SU-DHL-6 (cell line): ENCODE results near the gene HNRNPLL.
A peak's percentile ranks its signal among the peaks of the same experiment; 100 is the strongest.

ENCODE experiments used
- H2AFZ ChIP-seq: fragments of 200-600 bp; sonication (generic); 2 replicates; pipeline ENCODE4 v1.6.1; 2014; ENCODE audit warnings: low read depth, mild to moderate bottlenecking, moderate library complexity, mixed read lengths, antibody characterized with exemption, low read length; ENCODE audit not compliant: severe bottlenecking
- H3F3A ChIP-seq: fragments of 200-600 bp; shearing (Covaris generic); 2 replicates; pipeline ENCODE4 v1.6.0; 2016; ENCODE audit warnings: antibody characterized with exemption, mild to moderate bottlenecking; ENCODE audit not compliant: insufficient read depth
- H3K27ac ChIP-seq: fragments of 200-600 bp; sonication (generic); 2 replicates; pipeline ENCODE4 v1.5.1; 2016; ENCODE audit warnings: low read depth, mild to moderate bottlenecking, low read length, moderate library complexity, mixed read lengths
- H3K27me3 ChIP-seq: fragments of 200-600 bp; sonication (generic), shearing (Covaris generic); 2 replicates; pipeline ENCODE4 v1.6.0; 2014; ENCODE audit warnings: mild to moderate bottlenecking, low read length
- H3K36me3 ChIP-seq: fragments of 200-600 bp; sonication (generic); 2 replicates; pipeline ENCODE4 v1.6.1; 2014; ENCODE audit warnings: mild to moderate bottlenecking, low read length, mixed read lengths
- H3K4me2 ChIP-seq: fragments of 300-600, 200-600 bp; shearing (Covaris generic), sonication (generic); 2 replicates; pipeline ENCODE4 v1.6.0; 2014; ENCODE audit warnings: low read length, low read depth, mild to moderate bottlenecking; ENCODE audit not compliant: poor library complexity, severe bottlenecking
- H3K4me3 ChIP-seq: fragments of 200-600 bp; sonication (generic); 2 replicates; pipeline ENCODE4 v1.5.1; 2014; ENCODE audit warnings: antibody characterized with exemption, low read length, mild to moderate bottlenecking, mixed read lengths; ENCODE audit not compliant: insufficient read depth, poor library complexity, severe bottlenecking
- H3K79me2 ChIP-seq: fragments of 200-600 bp; sonication (generic); 2 replicates; pipeline ENCODE4 v1.6.1; 2014; ENCODE audit warnings: mild to moderate bottlenecking, low read length, moderate library complexity; ENCODE audit not compliant: insufficient read depth
- H3K9ac ChIP-seq: fragments of 200-600 bp; sonication (generic); 2 replicates; pipeline ENCODE4 v1.7.0; 2014; ENCODE audit warnings: mild to moderate bottlenecking, low read length
- H3K9me2 ChIP-seq: fragments of 200-600 bp; sonication (generic); replicated peaks from 2 replicates; pipeline ENCODE4 v1.6.1; 2014; ENCODE audit warnings: low read length; ENCODE audit not compliant: insufficient read depth
- H3K9me3 ChIP-seq: fragments of 200-600 bp; sonication (generic); 2 replicates; pipeline ENCODE4 v1.6.1; 2014; ENCODE audit warnings: low read length, mixed read lengths; ENCODE audit not compliant: insufficient read depth
- H4K20me1 ChIP-seq: fragments of 200-600 bp; sonication (generic); 2 replicates; pipeline ENCODE4 v1.6.1; 2014; ENCODE audit warnings: low read depth, mild to moderate bottlenecking, antibody characterized with exemption, low read length, moderate library complexity, mixed read lengths
- CTCF ChIP-seq: fragments of 200-600 bp; sonication (generic); IDR thresholded peaks from one replicate; pipeline ENCODE4 v1.5.1; 2017; ENCODE audit warnings: antibody characterized with exemption, mild to moderate bottlenecking, low read length, moderate library complexity; ENCODE audit not compliant: insufficient read depth, poor library complexity, severe bottlenecking
- EZH2phosphoT487 ChIP-seq: fragments of 200-600 bp; sonication (generic), shearing (Covaris generic); conservative IDR thresholded peaks from 2 replicates; pipeline ENCODE4 v1.6.1; 2018; ENCODE audit warnings: mild to moderate bottlenecking, antibody characterized with exemption, low read length, moderate library complexity, mixed read lengths

Gene HNRNPLL

GRCh38 chr2:38602732-38603401 is at the start of gene HNRNPLL:
HNRNPLL (minus strand) TSS chr2:38602928; CDS start chr2:38602626, 302 bp downstream.
- Histone ChIP-seq H3K4me3 (peak within 1 kb of the TSS; percentile 64), H3K9ac (peak within 1 kb of the TSS; percentile 51), H4K20me1 (0 out of 2 replicates have a peak, but pooled peaks cover 3% of the 10 kb centered on the region), H3F3A (peaks cover 12% of the 10 kb centered on the region), H3K4me2 (peak within 1 kb of the TSS; percentile 88), H2AFZ (peak within 1 kb of the TSS; percentile 71), H3K9me2 (no peaks in the 10 kb centered on the region), H3K9me3 (no peaks in the 10 kb centered on the region), H3K79me2 (no peaks in the 10 kb centered on the region), H3K27ac (no peak within 1 kb of the TSS), H3K36me3 (no peaks in the 10 kb centered on the region), H3K27me3 (no peaks in the 10 kb centered on the region)
- TF ChIP-seq EZH2phosphoT487 (no peak), CTCF (no peak)

- H3K27ac ChIP-seq, result no peak overlapping the region
- no peak for TF ChIP-seq CTCF
- no peak for TF ChIP-seq EZH2phosphoT487
- no peak overlapping the region for H2AFZ ChIP-seq
- no peaks in the 10 kb centered on the region for H3K9me3 ChIP-seq
- no peaks in the 10 kb centered on the region for H3K27me3 ChIP-seq
- no peak overlapping the region for H3K4me2 ChIP-seq
- no peaks in the 10 kb centered on the region for H4K20me1 ChIP-seq
- no peaks in the 10 kb centered on the region for H3F3A ChIP-seq
- no peaks in the 10 kb centered on the region for H3K9me2 ChIP-seq
- H3K79me2 ChIP-seq, result no peaks in the 10 kb centered on the region
- no peaks in the 10 kb centered on the region for H3K36me3 ChIP-seq
- no peak overlapping the region for H3K4me3 ChIP-seq
- H3K9ac ChIP-seq, result no peak overlapping the region
Measured at GRCh38 chr2:38650717-38651116, 48.0 kb upstream of the HNRNPLL start.

GRCh38 chr2:38650012-38650411 is 47.3 kb upstream of the HNRNPLL start:
- Histone ChIP-seq H3K9me3 (no peaks in the 10 kb centered on the region), H3K79me2 (no peaks in the 10 kb centered on the region), H3K4me2 (no peak overlapping the region), H4K20me1 (no peaks in the 10 kb centered on the region), H3K9me2 (no peaks in the 10 kb centered on the region), H3K27ac (no peak overlapping the region), H3K4me3 (no peak overlapping the region), H2AFZ (no peak overlapping the region), H3K9ac (no peak overlapping the region), H3K27me3 (no peaks in the 10 kb centered on the region), H3F3A (no peaks in the 10 kb centered on the region), H3K36me3 (no peaks in the 10 kb centered on the region)
- no peak for TF ChIP-seq EZH2phosphoT487
- TF ChIP-seq CTCF, result no peak
